Upper lobe of left lung (tissue), 6 donors: ENCODE measurements around the gene PELO. TPM values are rescaled to one million over a fixed set of nuclear protein-coding genes. Genes with fewer than 3 reads are reported as not detected.

Experiments
- ATAC-seq, 2 donors: fragments of 200-7000 bp; cut with Tn5 transposase; one replicate each; pipeline ENCODE4 v1.9.1; 2022; ENCODE audit warnings: mild to moderate bottlenecking in 2 of 2, moderate library complexity in 2 of 2; ENCODE audit not compliant: low FRiP score in 2 of 2
- DNase-seq, 2 donors: peaks; one replicate each; pipeline ENCODE4 v3.0.0-alpha.2; 2019 to 2020
- H3K27ac ChIP-seq, 4 donors: fragments of 200-600 bp; sonication (generic); one replicate each; pipeline ENCODE4 v1.5.1; 2016 to 2019
- H3K27me3 ChIP-seq, 4 donors: fragments of 200-600 bp; sonication (generic); one replicate each; pipeline ENCODE4 v1.5.1; 2017 to 2019
- H3K36me3 ChIP-seq, 4 donors: fragments of 200-600 bp; sonication (generic); one replicate each; pipeline ENCODE4 v1.5.1; 2016 to 2019
- H3K4me1 ChIP-seq, 4 donors: fragments of 200-600 bp; sonication (generic); one replicate each; pipeline ENCODE4 v1.5.1; 2018 to 2019
- H3K4me3 ChIP-seq, 4 donors: fragments of 200-600 bp; sonication (generic); one replicate each; pipeline ENCODE4 v1.5.1; 2017 to 2019; ENCODE audit warnings: mild to moderate bottlenecking in 2 of 4, moderate library complexity in 1 of 4
- H3K9me3 ChIP-seq, 4 donors: fragments of 200-600 bp; sonication (generic); one replicate each; pipeline ENCODE4 v1.5.1; 2018 to 2019
- CTCF ChIP-seq, 6 experiments: fragments of 450-650 bp in 4 of 6; fragments of 200-600 bp in 2 of 6; sonication (generic) in 2 of 6; IDR thresholded peaks; one replicate each; pipeline ENCODE4 v1.5.1; 2016 to 2019; ENCODE audit warnings: antibody characterized with exemption in 6 of 6
- EP300 ChIP-seq, 4 donors: sonication (generic); formaldehyde crosslinking; IDR thresholded peaks; one replicate each; pipeline ENCODE4 v1.5.1; 2017; ENCODE audit warnings: antibody characterized with exemption in 4 of 4, control low read depth in 2 of 4
- POLR2A ChIP-seq, 4 donors: fragments of 450-650 bp; IDR thresholded peaks; one replicate each; pipeline ENCODE4 v1.5.1; 2016 to 2017; ENCODE audit warnings: antibody characterized with exemption in 4 of 4, mild to moderate bottlenecking in 2 of 4
- POLR2AphosphoS5 ChIP-seq, 2 donors: sonication (generic); formaldehyde crosslinking; IDR thresholded peaks; one replicate each; pipeline ENCODE4 v1.5.1; 2017; ENCODE audit warnings: antibody characterized with exemption in 2 of 2
- WGBS, 2 donors: methylation state at CpG; one replicate each; pipeline ENCODE4 v1.1.5; 2017 to 2018; 5-methylcytosine and 5-hydroxymethylcytosine counted together
- total RNA-seq, 6 donors: library from RNA; depleted of rRNA in 4 of 6; stranded (reverse); fragments of >200 nt in 4 of 6; gene quantifications; one replicate each; pipeline versions ENCODE4 v1.1.0 to v1.2.1, GENCODE V29; 2016 to 2021
- donor health status: DM: no; HTN: no; CAD: no; lungs with moderate emphysema.
- donor health status: DM: no; HTN: yes; CAD: no; lungs with severe emphysema.

The PELO gene
- total RNA-seq, 6 donors from 2014 or later, result 15.0 to 42.3 (median 28.7) TPM

GRCh38 chr5:52749666-52750065 is 38.0 kb upstream of the PELO start:
- DNase-seq (no peak), ATAC-seq (no peak)

GRCh38 chr5:52751137-52751536 is 36.6 kb upstream of the PELO start:
- H3K27me3 ChIP-seq, result no peaks in the 10 kb centered on the region
- 96% methylated on average over 1 of the region's 1 CpG for WGBS, 2 donors
- H3K9me3 ChIP-seq, result no peaks in the 10 kb centered on the region
- ATAC-seq (no peak), DNase-seq (no peak)
- H3K36me3 ChIP-seq, result no peaks in the 10 kb centered on the region
- H3K27ac ChIP-seq, result no peak overlapping the region
- H3K4me1 ChIP-seq, result peaks cover 0 to 2% (median 0%) of the 10 kb centered on the region in 4 donors
- no peak overlapping the region for H3K4me3 ChIP-seq
- TF ChIP-seq POLR2A (IDR thresholded peaks at IDR 0.05), result no peak
- TF ChIP-seq POLR2AphosphoS5 (IDR thresholded peaks at IDR 0.05), result no peak
- no peak for TF ChIP-seq CTCF (IDR thresholded peaks at IDR 0.05)

More at GRCh38 chr5:52749666-52750065, 38.0 kb upstream of the PELO start:
- Histone ChIP-seq H3K4me3 (no peak overlapping the region), H3K27me3 (no peaks in the 10 kb centered on the region), H3K27ac (no peak overlapping the region), H3K4me1 (peaks cover 0 to 2% (median under 1%) of the 10 kb centered on the region in 4 donors), H3K36me3 (no peaks in the 10 kb centered on the region), H3K9me3 (no peaks in the 10 kb centered on the region)
- no peak for TF ChIP-seq EP300 (IDR thresholded peaks at IDR 0.05)
- TF ChIP-seq POLR2AphosphoS5 (IDR thresholded peaks at IDR 0.05), result no peak
- TF ChIP-seq CTCF (IDR thresholded peaks at IDR 0.05), result no peak
- no peak for TF ChIP-seq POLR2A (IDR thresholded peaks at IDR 0.05)

- no peak overlapping the region for H3K27ac ChIP-seq
- WGBS, 2 donors, result 85 to 88% methylated on average over 2 of the region's 2 CpGs
- ATAC-seq, result no peak
Measured at GRCh38 chr5:52754051-52754450, 33.7 kb upstream of the PELO start.

GRCh38 chr5:52757527-52757926 is 30.2 kb upstream of the PELO start:
- Histone ChIP-seq H3K4me3 (no peak overlapping the region), H3K36me3 (no peaks in the 10 kb centered on the region), H3K9me3 (no peaks in the 10 kb centered on the region), H3K27me3 (no peaks in the 10 kb centered on the region), H3K4me1 (no peaks in the 10 kb centered on the region), H3K27ac (peak overlapping the region in 1 of 4 donors; percentile 27)
- TF ChIP-seq POLR2A (IDR thresholded peaks at IDR 0.05) (no peak), CTCF (IDR thresholded peaks at IDR 0.05) (no peak), POLR2AphosphoS5 (IDR thresholded peaks at IDR 0.05) (no peak), EP300 (IDR thresholded peaks at IDR 0.05) (no peak)
- DNase-seq, result no peak
- WGBS, 2 donors, result 44 to 58% methylated on average over 2 of the region's 2 CpGs
- ATAC-seq, result no peak

More at GRCh38 chr5:52754051-52754450, 33.7 kb upstream of the PELO start:
- Histone ChIP-seq H3K4me1 (peaks cover 0 to 2% (median 0%) of the 10 kb centered on the region in 4 donors), H3K9me3 (no peaks in the 10 kb centered on the region), H3K27me3 (no peaks in the 10 kb centered on the region), H3K36me3 (no peaks in the 10 kb centered on the region), H3K4me3 (no peak overlapping the region)
- no peak for DNase-seq
- no peak for TF ChIP-seq CTCF (IDR thresholded peaks at IDR 0.05)
- TF ChIP-seq POLR2AphosphoS5 (IDR thresholded peaks at IDR 0.05), result no peak

GRCh38 chr5:52758014-52758413 is 29.7 kb upstream of the PELO start:
- Histone ChIP-seq H3K4me1 (no peaks in the 10 kb centered on the region), H3K9me3 (no peaks in the 10 kb centered on the region), H3K27ac (peak overlapping the region in 1 of 4 donors; percentile 27), H3K4me3 (no peak overlapping the region), H3K27me3 (no peaks in the 10 kb centered on the region), H3K36me3 (no peaks in the 10 kb centered on the region)
- no peak for TF ChIP-seq EP300 (IDR thresholded peaks at IDR 0.05)
- no peak for TF ChIP-seq POLR2AphosphoS5 (IDR thresholded peaks at IDR 0.05)
- TF ChIP-seq POLR2A (IDR thresholded peaks at IDR 0.05), result no peak
- TF ChIP-seq CTCF (IDR thresholded peaks at IDR 0.05), result no peak
- DNase-seq (no peak), ATAC-seq (no peak)
- 89 to 93% methylated on average over 5 of the region's 5 CpGs for WGBS, 2 donors
